Smooth muscle cell (in vitro differentiated cells): ENCODE measurements around the gene SLC10A1. TPM values are rescaled to one million over a fixed set of nuclear protein-coding genes. Genes with fewer than 3 reads are reported as not detected.

Experiments used
- DNase-seq: peaks from one replicate; lab custom pipeline; 2025; ENCODE audit not compliant: unreplicated experiment; lab: John Stamatoyannopoulos, UW
- H2AFZ ChIP-seq: fragments of 200-600 bp; sonication (generic); 2 replicates; pipeline ENCODE4 v1.6.0; 2016; ENCODE audit warnings: antibody characterized with exemption, low read depth, mild to moderate bottlenecking
- H3F3A ChIP-seq: fragments of 200-600 bp; sonication (generic); 2 replicates; pipeline ENCODE4 v1.6.0; 2017; ENCODE audit warnings: antibody characterized with exemption, low read depth
- H3K27ac ChIP-seq: fragments of 200-600 bp; sonication (generic); 2 replicates; pipeline ENCODE4 v1.5.1; 2016; ENCODE audit warnings: low read depth, mild to moderate bottlenecking
- H3K27me3 ChIP-seq: fragments of 200-600 bp; sonication (generic); 2 replicates; pipeline ENCODE4 v1.6.1; 2016; ENCODE audit warnings: low read depth, mild to moderate bottlenecking
- H3K36me3 ChIP-seq: fragments of 200-600 bp; sonication (generic); 2 replicates; pipeline ENCODE4 v1.5.1; 2016; ENCODE audit warnings: low read depth
- H3K4me1 ChIP-seq: fragments of 200-600 bp; sonication (generic); 2 replicates; pipeline ENCODE4 v1.5.1; 2016; ENCODE audit warnings: low read depth
- H3K4me2 ChIP-seq: fragments of 200-600 bp; sonication (generic); 2 replicates; pipeline ENCODE4 v1.6.0; 2016; ENCODE audit warnings: mild to moderate bottlenecking
- H3K4me3 ChIP-seq: fragments of 200-600 bp; sonication (generic); 2 replicates; pipeline ENCODE4 v1.5.1; 2016; ENCODE audit warnings: mild to moderate bottlenecking
- H3K79me2 ChIP-seq: fragments of 200-600 bp; sonication (generic); 2 replicates; pipeline ENCODE4 v1.6.0; 2016; ENCODE audit warnings: low read depth, mild to moderate bottlenecking
- H3K9ac ChIP-seq: fragments of 200-600 bp; sonication (generic); 2 replicates; pipeline ENCODE4 v1.6.0; 2016; ENCODE audit warnings: low read depth
- H3K9me3 ChIP-seq: fragments of 200-600 bp; sonication (generic); replicated peaks from 2 replicates; pipeline ENCODE4 v1.5.1; 2016; ENCODE audit warnings: low read depth
- H4K20me1 ChIP-seq: fragments of 200-600 bp; sonication (generic); 2 replicates; pipeline ENCODE4 v1.6.0; 2016; ENCODE audit warnings: low read depth
- CTCF ChIP-seq: fragments of 200-600 bp; sonication (generic); IDR thresholded peaks from 2 replicates; pipeline ENCODE4 v1.5.1; 2017; ENCODE audit warnings: borderline replicate concordance, mild to moderate bottlenecking, antibody characterized with exemption; ENCODE audit not compliant: insufficient read depth, poor library complexity, severe bottlenecking
- WGBS: methylation state at CpG from one replicate; pipeline ENCODE4 v1.1.7; 2016; ENCODE audit warnings: low lambda C conversion rate; 5-methylcytosine and 5-hydroxymethylcytosine counted together
- polyA plus RNA-seq: library from polyadenylated mRNA; unstranded; fragments of >200 nt; fragmentation: Nextera tagmentation; extraction: Ambion mirVana; gene quantifications from 2 replicates; pipeline ENCODE4 v1.2.1, GENCODE V29; 2016
- total RNA-seq: library from RNA; depleted of rRNA; stranded (reverse); fragments of >200 nt; gene quantifications from 2 replicates; pipeline ENCODE4 v1.2.3, GENCODE V29; 2014

Gene SLC10A1
- total and polyA plus RNA-seq, 2 experiments from 2014 or later = 0.10 TPM; not detected in 1

GRCh38 chr14:69767369-69767999, 29.6 kb downstream of the SLC10A1 start:
- H3K4me3 ChIP-seq = peak overlapping the region; percentile 99
- peaks cover 24% of the 10 kb centered on the region for H3K4me1 ChIP-seq
- H3K79me2 ChIP-seq = peaks cover 37% of the 10 kb centered on the region
- H4K20me1 ChIP-seq = peaks cover 54% of the 10 kb centered on the region
- peak overlapping the region; percentile 97 for H3K4me2 ChIP-seq
- H3K27me3 ChIP-seq = no peaks in the 10 kb centered on the region
- DNase-seq = peak; percentile 70
- no peaks in the 10 kb centered on the region for H3K9me3 ChIP-seq
- H3K27ac ChIP-seq = peak overlapping the region; percentile 100
- peak overlapping the region; percentile 100 for H3K9ac ChIP-seq
- peak overlapping the region; percentile 8 for H2AFZ ChIP-seq
- H3K36me3 ChIP-seq = peaks cover 24% of the 10 kb centered on the region
- WGBS = 1% methylated on average over 53 of the region's 54 CpGs
- no peak for TF ChIP-seq CTCF
- peaks cover 34% of the 10 kb centered on the region for H3F3A ChIP-seq

- under 1% methylated on average over 31 of the region's 31 CpGs for WGBS
- peak within 1 kb of the TSS; percentile 84 for H2AFZ ChIP-seq
- H3K4me3 ChIP-seq = peak within 1 kb of the TSS; percentile 99
- H3F3A ChIP-seq = peaks cover 29% of the 10 kb centered on the region
- H3K27me3 ChIP-seq = no peaks in the 10 kb centered on the region
- peaks cover 49% of the 10 kb centered on the region for H4K20me1 ChIP-seq
- no peaks in the 10 kb centered on the region for H3K9me3 ChIP-seq
- peaks cover 24% of the 10 kb centered on the region for H3K4me1 ChIP-seq
- H3K9ac ChIP-seq = peak within 1 kb of the TSS; percentile 100
- H3K79me2 ChIP-seq = peaks cover 37% of the 10 kb centered on the region
- no peak for TF ChIP-seq CTCF
- peak within 1 kb of the TSS; percentile 97 for H3K4me2 ChIP-seq
- peak; percentile 78 for DNase-seq
- peaks cover 20% of the 10 kb centered on the region for H3K36me3 ChIP-seq
- H3K27ac ChIP-seq = peak within 1 kb of the TSS; percentile 100
Measured at GRCh38 chr14:69766984-69767368, 30.1 kb downstream of the SLC10A1 start, which contains the start of gene SRSF5. Gene SRSF5 (plus strand): TSS chr14:69767142. CDS start chr14:69768157, 1,015 bp downstream.

- peaks cover 13% of the 10 kb centered on the region for H3K79me2 ChIP-seq
- no peaks in the 10 kb centered on the region for H3K27me3 ChIP-seq
- no peak for TF ChIP-seq CTCF
- H3K4me3 ChIP-seq = no peak overlapping the region
- H3K9ac ChIP-seq = no peak overlapping the region
- no peaks in the 10 kb centered on the region for H3K36me3 ChIP-seq
- no peak overlapping the region for H3K27ac ChIP-seq
- H3F3A ChIP-seq = peaks cover 3% of the 10 kb centered on the region
- H3K9me3 ChIP-seq = no peaks in the 10 kb centered on the region
- DNase-seq = no peak
- WGBS = 91% methylated on average over 6 of the region's 6 CpGs
- H3K4me2 ChIP-seq = no peak overlapping the region
- peaks cover 18% of the 10 kb centered on the region for H4K20me1 ChIP-seq
- no peak overlapping the region for H2AFZ ChIP-seq
- peaks cover 15% of the 10 kb centered on the region for H3K4me1 ChIP-seq
Measured at GRCh38 chr14:69763761-69764510, 33.1 kb downstream of the SLC10A1 start.
